BLaER1 treated with 17β-estradiol and CSF1 and Interleukin-3, amounts not matched to agents 10 nM and 100 nM (cell line): ENCODE measurements around the gene LYPLA2.
A peak's percentile ranks its signal among the peaks of the same experiment; 100 is the strongest.
"Not testable (repeated sequence)": the region's sequence is repeated elsewhere in the genome, so short reads cannot be mapped to it uniquely, and the experiment has no call there.

Experiments
- H3K27ac ChIP-seq, 11 experiments: shearing (Covaris generic); formaldehyde crosslinking; 2 replicates each; pipeline ENCODE4 v1.8.1; 2022
- H3K27me3 ChIP-seq, 11 experiments: shearing (Covaris generic); formaldehyde crosslinking; 2 replicates each; pipeline ENCODE4 v1.8.1; 2022
- H3K36me3 ChIP-seq, 11 experiments: shearing (Covaris generic); formaldehyde crosslinking; 2 replicates each; pipeline ENCODE4 v1.8.1; 2022
- H3K4me1 ChIP-seq, 10 experiments: shearing (Covaris generic); formaldehyde crosslinking; 2 replicates each; pipeline ENCODE4 v1.8.1; 2022
- H3K4me2 ChIP-seq, 11 experiments: shearing (Covaris generic); formaldehyde crosslinking; 2 replicates each; pipeline ENCODE4 v1.8.1; 2022
- H3K4me3 ChIP-seq, 10 experiments: shearing (Covaris generic); formaldehyde crosslinking; 2 replicates each; pipeline ENCODE4 v1.8.1; 2022
- H3K9ac ChIP-seq, 11 experiments: shearing (Covaris generic); formaldehyde crosslinking; 2 replicates each; pipeline ENCODE4 v1.8.1; 2022
- H3K9me3 ChIP-seq, 11 experiments: shearing (Covaris generic); formaldehyde crosslinking; replicated peaks in 1 of 11; 2 replicates each; pipeline ENCODE4 v1.8.1; 2022
- H4K20me1 ChIP-seq, 11 experiments: shearing (Covaris generic); formaldehyde crosslinking; 2 replicates each; pipeline ENCODE4 v1.8.1; 2022
- Cebpa-rat ChIP-seq, 11 experiments: shearing (Covaris generic); IDR thresholded peaks; 2 replicates each; pipeline ENCODE4 v1.8.1; 2022

Gene LYPLA2

DNA sequence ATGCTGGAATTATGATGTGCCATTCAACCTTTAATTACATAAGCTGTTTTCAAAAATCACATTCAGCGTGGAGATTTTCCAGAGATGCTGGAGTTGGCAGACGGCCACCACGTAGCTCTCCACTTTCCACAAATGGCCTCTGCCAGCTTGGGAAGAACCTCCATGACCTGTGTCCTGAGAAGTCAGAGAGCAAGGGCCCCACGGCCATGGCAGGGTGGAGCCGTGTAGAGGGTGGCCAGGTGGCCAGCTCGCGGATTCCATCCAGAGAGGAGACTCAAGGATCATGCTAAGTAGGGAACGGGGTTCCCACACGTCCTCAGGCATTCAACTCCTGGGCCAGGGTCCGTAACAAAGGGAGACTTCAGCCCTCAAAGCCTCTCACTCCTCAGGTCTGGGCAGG, 10.9 kb downstream of the LYPLA2 start:
- Histone ChIP-seq H3K4me3 (peak overlapping the region in 3 of 10 experiments; percentile 79 to 90 (median 90); a peak in 4 of 20 replicates), H3K27me3 (no peaks in the 10 kb centered on the region), H3K4me2 (peak overlapping the region; percentile 90 to 100 (median 97); a peak in 21 of 22 replicates), H3K36me3 (peaks cover 20 to 55% (median 26%) of the 10 kb centered on the region in 11 experiments), H3K9ac (peak overlapping the region in 8 of 11 experiments; percentile 31 to 93 (median 86); a peak in 7 of 22 replicates), H4K20me1 (peaks cover 0 to 24% (median 0%) of the 10 kb centered on the region in 11 experiments; a peak in 6 of 22 replicates), H3K9me3 (no peaks in the 10 kb centered on the region), H3K4me1 (peaks cover 20 to 53% (median 30%) of the 10 kb centered on the region in 10 experiments), H3K27ac (no peak overlapping the region)
- TF ChIP-seq Cebpa-rat (IDR thresholded peaks at IDR 0.05): no peak

DNA sequence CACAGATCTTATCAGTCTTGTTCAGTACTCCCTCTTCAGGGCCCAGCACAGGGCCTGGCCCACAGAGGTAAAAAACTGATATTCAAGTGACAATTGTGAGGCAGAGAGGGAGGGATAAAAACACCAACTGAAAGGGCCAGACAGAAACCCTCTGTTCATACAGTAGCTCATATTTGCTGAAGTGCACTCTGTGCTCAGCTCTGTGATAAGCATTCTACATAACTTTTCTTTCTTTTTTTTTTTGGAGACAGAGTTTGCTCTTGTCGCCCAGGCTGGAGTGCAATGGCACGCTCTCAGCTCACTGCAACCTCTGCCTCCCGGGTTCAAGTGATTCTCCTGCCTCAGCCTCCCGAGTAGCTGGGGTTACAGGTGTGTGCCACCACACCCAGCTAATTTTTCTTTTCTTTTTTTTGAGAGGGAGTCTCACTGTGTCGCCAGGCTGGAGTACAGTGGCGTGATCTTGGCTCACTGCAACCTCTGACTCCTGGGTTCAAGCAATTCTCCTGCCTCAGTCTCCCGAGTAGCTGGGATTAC, 11.9 kb downstream of the LYPLA2 start:
- peaks cover 10 to 48% (median 18%) of the 10 kb centered on the region in 11 experiments; a peak in 21 of 22 replicates for H3K36me3 ChIP-seq
- not testable (repeated sequence) for H3K27ac ChIP-seq, H3K27me3 ChIP-seq, H3K4me3 ChIP-seq, H3K9me3 ChIP-seq, H3K4me2 ChIP-seq
- peak overlapping the region in 2 of 11 experiments; percentile 85 to 92; a peak in 1 of 22 replicates for H3K9ac ChIP-seq
- peaks cover 23 to 63% (median 39%) of the 10 kb centered on the region in 10 experiments for H3K4me1 ChIP-seq
- H4K20me1 ChIP-seq: peaks cover 0 to 14% (median 0%) of the 10 kb centered on the region in 11 experiments; a peak in 4 of 22 replicates

DNA sequence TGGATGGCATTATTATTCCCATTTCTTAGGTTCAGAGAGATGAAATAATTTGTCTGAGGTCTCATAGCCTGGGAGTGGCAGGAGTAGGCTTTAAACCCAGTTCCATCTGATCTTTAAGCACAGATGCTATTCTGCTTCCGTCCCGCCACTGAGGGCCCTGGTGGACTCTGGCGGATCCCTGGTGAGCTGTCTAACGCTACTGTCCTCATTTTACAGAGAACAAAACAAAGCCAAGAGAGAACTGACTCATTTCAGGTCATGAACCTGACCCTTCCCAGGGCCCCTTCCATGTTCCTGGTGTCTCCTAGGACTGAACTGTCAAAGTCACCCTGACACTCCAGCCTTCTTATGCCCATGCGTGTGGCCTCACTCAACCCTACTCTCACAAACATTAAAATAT, 12.7 kb downstream of the LYPLA2 start:
- Histone ChIP-seq H4K20me1 (peaks cover 0 to 13% (median 0%) of the 10 kb centered on the region in 11 experiments; a peak in 3 of 22 replicates), H3K4me3 (no peak overlapping the region), H3K27ac (peak overlapping the region in 6 of 11 experiments; percentile 10 to 67 (median 48); a peak in 9 of 22 replicates), H3K4me1 (peaks cover 23 to 68% (median 45%) of the 10 kb centered on the region in 10 experiments), H3K36me3 (peaks cover 2 to 51% (median 14%) of the 10 kb centered on the region in 11 experiments; a peak in 18 of 22 replicates), H3K27me3 (no peaks in the 10 kb centered on the region), H3K9me3 (no peaks in the 10 kb centered on the region), H3K4me2 (peak overlapping the region in 3 of 11 experiments; percentile 31 to 70 (median 57); a peak in 2 of 22 replicates), H3K9ac (peak overlapping the region in 2 of 11 experiments; percentile 18 to 51; a peak in 3 of 22 replicates)
- TF ChIP-seq Cebpa-rat (IDR thresholded peaks at IDR 0.05): no peak

DNA sequence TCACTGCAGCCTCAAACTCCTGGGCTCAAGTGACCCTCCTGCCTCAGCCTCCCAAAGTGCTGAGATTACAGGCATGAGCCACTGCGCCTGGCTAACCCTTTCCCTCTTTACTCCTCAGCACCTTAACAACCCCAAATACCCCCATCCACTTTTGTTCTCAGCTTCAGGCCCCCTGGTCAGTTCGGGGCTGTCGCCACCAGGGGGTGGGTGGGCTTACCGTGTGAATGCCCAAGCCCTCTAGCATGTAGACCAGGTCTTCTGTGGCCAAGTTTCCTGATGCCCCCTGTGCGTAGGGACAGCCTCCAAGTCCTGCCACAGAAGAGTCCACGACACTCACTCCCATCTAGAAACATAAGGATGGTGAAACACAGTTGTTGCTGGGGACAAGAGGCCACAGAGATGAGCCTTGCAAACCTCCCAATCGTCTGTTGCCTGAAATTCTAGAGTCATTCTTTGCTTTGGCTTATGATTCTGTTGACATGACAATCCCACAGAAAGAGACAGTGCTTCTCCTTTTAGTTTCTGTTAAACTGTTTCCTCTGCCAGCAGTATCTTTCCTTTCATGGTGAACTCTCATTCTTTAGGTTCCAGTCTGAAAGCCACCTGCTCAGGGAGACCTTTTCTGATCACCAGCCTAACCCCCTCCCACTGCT, 13.4 kb downstream of the LYPLA2 start:
- Histone ChIP-seq H4K20me1 (peaks cover 0 to 9% (median 0%) of the 10 kb centered on the region in 11 experiments; a peak in 2 of 22 replicates), H3K27ac (peak overlapping the region in 7 of 11 experiments; percentile 10 to 67 (median 45); a peak in 9 of 22 replicates), H3K4me1 (peaks cover 17 to 62% (median 38%) of the 10 kb centered on the region in 10 experiments), H3K36me3 (peaks cover 0 to 51% (median 9%) of the 10 kb centered on the region in 11 experiments; a peak in 13 of 22 replicates), H3K27me3 (no peaks in the 10 kb centered on the region), H3K4me3 (no peak overlapping the region), H3K9ac (peak overlapping the region in 6 of 11 experiments; percentile 6 to 51 (median 22); a peak in 6 of 22 replicates), H3K4me2 (peak overlapping the region in 5 of 11 experiments; percentile 1 to 70 (median 31); a peak in 6 of 22 replicates), H3K9me3 (no peaks in the 10 kb centered on the region)
- no peak for TF ChIP-seq Cebpa-rat (IDR thresholded peaks at IDR 0.05)

DNA sequence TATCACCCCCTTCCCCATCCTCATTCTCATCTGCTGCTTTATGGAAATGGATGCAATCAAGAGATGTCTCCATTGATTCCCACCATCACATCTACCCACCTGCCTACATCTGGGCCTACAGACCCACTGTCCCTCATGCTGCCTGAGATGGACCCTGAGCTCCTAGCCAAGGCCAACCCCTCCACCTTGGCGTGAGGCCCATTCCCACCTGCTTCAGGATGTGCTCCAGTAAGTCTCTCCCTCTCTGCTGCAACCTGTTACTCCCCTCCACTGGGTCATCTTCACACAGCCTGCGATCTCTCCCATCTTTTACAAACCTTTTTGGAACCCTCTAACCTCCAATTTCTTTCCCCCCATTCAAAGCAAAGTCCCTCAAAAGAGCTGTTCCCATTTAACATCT, 14.1 kb downstream of the LYPLA2 start:
- peak overlapping the region in 1 of 11 experiments; percentile 45; a peak in 2 of 22 replicates for H3K27ac ChIP-seq
- no peaks in the 10 kb centered on the region for H3K9me3 ChIP-seq
- H3K27me3 ChIP-seq: no peaks in the 10 kb centered on the region
- H3K36me3 ChIP-seq: peaks cover 0 to 51% (median 9%) of the 10 kb centered on the region in 11 experiments; a peak in 12 of 22 replicates
- TF ChIP-seq Cebpa-rat (IDR thresholded peaks at IDR 0.05): no peak
- H3K9ac ChIP-seq: 0 out of 22 replicates have a peak overlapping the region, but pooled peaks of 1 of the 11 experiments have one; percentile 31
- H4K20me1 ChIP-seq: peaks cover 0 to 4% (median 0%) of the 10 kb centered on the region in 11 experiments; a peak in 1 of 22 replicates
- peak overlapping the region in 3 of 11 experiments; percentile 31 to 70 (median 57); a peak in 5 of 22 replicates for H3K4me2 ChIP-seq
- H3K4me1 ChIP-seq: peaks cover 14 to 63% (median 37%) of the 10 kb centered on the region in 10 experiments
- no peak overlapping the region for H3K4me3 ChIP-seq

DNA sequence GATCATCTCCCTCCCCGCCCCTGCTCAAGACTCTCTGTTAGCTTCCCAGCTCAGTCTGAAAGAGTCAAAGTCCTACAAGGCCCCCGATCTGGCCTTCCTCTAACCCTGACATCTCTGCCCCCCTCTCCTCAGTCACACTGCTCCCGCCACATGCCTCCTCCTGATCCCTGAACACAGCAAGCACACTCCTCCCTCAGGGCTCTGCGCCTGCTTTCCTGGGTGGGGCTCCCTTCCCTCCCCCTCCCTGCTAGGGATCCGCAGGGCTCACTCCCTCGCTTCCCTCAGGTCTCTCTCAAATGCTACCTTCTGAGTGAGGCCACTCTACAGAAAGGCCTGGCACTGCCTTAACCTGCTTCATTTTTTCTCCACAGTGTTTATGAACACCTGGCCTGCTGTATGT, 15.3 kb downstream of the LYPLA2 start:
- H3K27me3 ChIP-seq: no peaks in the 10 kb centered on the region
- H3K9ac ChIP-seq: peak overlapping the region in 2 of 11 experiments; percentile 1 to 39; a peak in 3 of 22 replicates
- peaks cover 23 to 73% (median 47%) of the 10 kb centered on the region in 10 experiments for H3K4me1 ChIP-seq
- TF ChIP-seq Cebpa-rat (IDR thresholded peaks at IDR 0.05): no peak
- no peak overlapping the region for H3K4me3 ChIP-seq
- 0 out of 22 replicates have a peak overlapping the region, but pooled peaks of 2 of the 11 experiments have one; percentile 50 to 83 for H3K4me2 ChIP-seq
- no peak overlapping the region for H3K27ac ChIP-seq
- no peaks in the 10 kb centered on the region for H4K20me1 ChIP-seq
- no peaks in the 10 kb centered on the region for H3K9me3 ChIP-seq
- peaks cover 0 to 51% (median 9%) of the 10 kb centered on the region in 11 experiments; a peak in 12 of 22 replicates for H3K36me3 ChIP-seq

DNA sequence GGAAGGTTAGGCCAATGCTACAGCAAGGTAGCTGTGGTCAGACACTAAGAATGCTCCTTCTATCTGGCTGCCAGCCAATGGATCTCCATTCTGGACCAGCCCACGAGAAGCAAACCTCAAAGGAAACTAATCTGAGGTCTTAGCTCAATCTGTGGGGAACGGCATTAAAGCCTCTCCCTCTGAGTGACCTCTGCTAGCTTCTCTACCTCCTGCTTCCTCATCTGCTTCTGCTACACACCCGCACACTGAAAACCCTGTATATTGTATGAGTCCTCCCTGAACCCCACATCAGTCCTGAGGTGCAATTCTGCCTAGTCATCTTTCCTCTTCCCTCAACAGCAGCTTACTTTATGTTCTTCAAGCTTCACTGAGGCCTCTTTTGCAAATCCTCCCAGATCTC, 16.5 kb downstream of the LYPLA2 start:
- no peaks in the 10 kb centered on the region for H3K27me3 ChIP-seq
- no peaks in the 10 kb centered on the region for H3K9me3 ChIP-seq
- H3K36me3 ChIP-seq: peaks cover 3 to 51% (median 11%) of the 10 kb centered on the region in 11 experiments; a peak in 15 of 22 replicates
- no peak overlapping the region for H3K4me3 ChIP-seq
- H3K4me2 ChIP-seq: peak overlapping the region in 9 of 11 experiments; percentile 7 to 83 (median 50); a peak in 14 of 22 replicates
- H3K9ac ChIP-seq: peak overlapping the region in 7 of 11 experiments; percentile 9 to 52 (median 21); a peak in 7 of 22 replicates
- peak overlapping the region in 7 of 11 experiments; percentile 2 to 50 (median 24); a peak in 7 of 22 replicates for H3K27ac ChIP-seq
- TF ChIP-seq Cebpa-rat (IDR thresholded peaks at IDR 0.05): no peak
- no peaks in the 10 kb centered on the region for H4K20me1 ChIP-seq
- H3K4me1 ChIP-seq: peaks cover 19 to 71% (median 42%) of the 10 kb centered on the region in 10 experiments

DNA sequence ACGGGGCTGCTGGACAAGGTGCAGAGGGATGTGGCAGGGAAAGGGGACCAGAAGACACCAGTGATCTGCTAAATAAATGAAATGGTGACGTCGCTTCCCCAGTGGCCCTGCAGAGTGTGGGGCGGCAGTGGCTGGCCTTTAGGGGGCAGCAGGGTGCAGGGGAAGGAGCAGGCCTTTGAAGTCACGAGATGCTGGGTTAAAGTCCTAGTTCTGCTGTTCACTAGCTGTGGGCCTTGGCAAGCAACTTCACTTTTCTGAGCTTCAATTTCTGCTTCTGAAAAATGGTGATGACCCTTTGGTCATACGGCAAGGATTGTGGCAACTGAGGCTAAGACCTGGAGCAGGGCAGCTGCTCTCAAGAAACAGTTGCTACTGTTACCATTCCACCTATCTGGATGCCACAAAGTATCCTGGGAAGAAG, 18.8 kb downstream of the LYPLA2 start:
- peak overlapping the region in 9 of 11 experiments; percentile 2 to 65 (median 19); a peak in 7 of 22 replicates for H3K27ac ChIP-seq

More for the DNA sequence above, 18.8 kb downstream of the LYPLA2 start:
- Histone ChIP-seq H3K27me3 (no peaks in the 10 kb centered on the region), H3K4me3 (no peak overlapping the region), H3K4me1 (peaks cover 19 to 59% (median 39%) of the 10 kb centered on the region in 10 experiments), H4K20me1 (no peaks in the 10 kb centered on the region), H3K9ac (peak overlapping the region in 2 of 11 experiments; percentile 17 to 45; a peak in 2 of 22 replicates), H3K36me3 (peaks cover 11 to 57% (median 27%) of the 10 kb centered on the region in 11 experiments; a peak in 21 of 22 replicates), H3K9me3 (no peaks in the 10 kb centered on the region), H3K4me2 (peak overlapping the region; percentile 21 to 83 (median 44); a peak in 16 of 22 replicates)
- TF ChIP-seq Cebpa-rat (IDR thresholded peaks at IDR 0.05): no peak
